Suprapubic skin (tissue), 4 donors: ENCODE measurements around the gene NEIL1.

Experiments
- CTCF ChIP-seq, 2 donors: fragments of 200-600 bp in 1 of 2; fragments of 450-650 bp in 1 of 2; sonication (generic) in 1 of 2; IDR thresholded peaks; one replicate each; pipeline ENCODE4 v1.5.1; 2016 to 2019; ENCODE audit warnings: antibody characterized with exemption in 2 of 2, mild to moderate bottlenecking in 1 of 2, moderate library complexity in 1 of 2
- EP300 ChIP-seq: sonication (generic); formaldehyde crosslinking; IDR thresholded peaks from one replicate; pipeline ENCODE4 v1.6.1; 2017; ENCODE audit warnings: antibody characterized with exemption
- POLR2AphosphoS5 ChIP-seq, 3 donors: sonication (generic); formaldehyde crosslinking; IDR thresholded peaks; one replicate each; pipeline ENCODE4 v1.6.1; 2017; ENCODE audit warnings: antibody characterized with exemption in 3 of 3

- no peak for TF ChIP-seq EP300
- TF ChIP-seq CTCF (IDR thresholded peaks at IDR 0.05) = no peak
- no peak for TF ChIP-seq POLR2AphosphoS5 (IDR thresholded peaks at IDR 0.05)
These were observed 24.6 kb downstream of the NEIL1 start for GRCh38 chr15:75371486-75371885.
